GM18505 (cell line): ENCODE data around the gene NAPB.

Experiments used
- ATAC-seq: cut with Tn5 transposase; IDR thresholded peaks from one replicate; pipeline ENCODE4 v1.9.1; 2021; ENCODE audit not compliant: unreplicated experiment
- POLR2A ChIP-seq: IDR thresholded peaks from 4 replicates; pipeline ENCODE4 v1.6.1; 2011; ENCODE audit warnings: borderline replicate concordance; ENCODE audit not compliant: insufficient read depth, insufficient read length; ENCODE audit errors: extremely low read depth

The NAPB gene

GRCh38 chr20:23390091-23390774, 31.1 kb downstream of the NAPB start:
- TF ChIP-seq POLR2A = no peak

GRCh38 chr20:23387118-23387443, 34.2 kb downstream of the NAPB start:
- TF ChIP-seq POLR2A = no peak
- ATAC-seq = no peak

More at GRCh38 chr20:23390091-23390774, 31.1 kb downstream of the NAPB start:
- ATAC-seq = no peak

- ATAC-seq = no peak
- no peak for TF ChIP-seq POLR2A
Observed at GRCh38 chr20:23386304-23387117, 34.8 kb downstream of the NAPB start.

- ATAC-seq = no peak
- TF ChIP-seq POLR2A = no peak
Observed at GRCh38 chr20:23381876-23382275, 39.4 kb downstream of the NAPB start.

- ATAC-seq = no peak
- TF ChIP-seq POLR2A = no peak
Observed at GRCh38 chr20:23379772-23380171, 41.5 kb downstream of the NAPB start.

- TF ChIP-seq POLR2A = no peak
- ATAC-seq = no peak
Observed at GRCh38 chr20:23375827-23376226, 45.5 kb downstream of the NAPB start.

- ATAC-seq = no peak
- no peak for TF ChIP-seq POLR2A
Observed at GRCh38 chr20:23374441-23374840, 46.8 kb downstream of the NAPB start.

- TF ChIP-seq POLR2A = no peak
Observed at GRCh38 chr20:23371496-23371895, 49.8 kb downstream of the NAPB start.

GRCh38 chr20:23370873-23371272, 50.4 kb downstream of the NAPB start:
- no peak for TF ChIP-seq POLR2A
- ATAC-seq = no peak

More at GRCh38 chr20:23371496-23371895, 49.8 kb downstream of the NAPB start:
- no peak for ATAC-seq

GRCh38 chr20:23370274-23370673, 51.0 kb downstream of the NAPB start:
- no peak for ATAC-seq
- TF ChIP-seq POLR2A = no peak

GRCh38 chr20:23369072-23369823, 52.0 kb downstream of the NAPB start:
- no peak for ATAC-seq
- no peak for TF ChIP-seq POLR2A

- no peak for ATAC-seq
- TF ChIP-seq POLR2A = no peak
Observed at GRCh38 chr20:23368316-23369071, 52.8 kb downstream of the NAPB start.

GRCh38 chr20:23367770-23368169, 53.5 kb downstream of the NAPB start:
- TF ChIP-seq POLR2A = no peak
- ATAC-seq = no peak

GRCh38 chr20:23366384-23366783, 54.9 kb downstream of the NAPB start:
- no peak for TF ChIP-seq POLR2A
- no peak for ATAC-seq
